ENCODE results near the gene BICRA. TPM values are rescaled to one million over a fixed set of nuclear protein-coding genes. Genes with fewer than 3 reads are reported as not detected.
A peak's percentile ranks its signal among the peaks of the same experiment; 100 is the strongest.
"Not testable (repeated sequence)": the region's sequence is repeated elsewhere in the genome, so short reads cannot be mapped to it uniquely, and the experiment has no call there.

BICRA gene
- total RNA-seq, 1 experiment from 2014 or later = 14.4 TPM

DNA sequence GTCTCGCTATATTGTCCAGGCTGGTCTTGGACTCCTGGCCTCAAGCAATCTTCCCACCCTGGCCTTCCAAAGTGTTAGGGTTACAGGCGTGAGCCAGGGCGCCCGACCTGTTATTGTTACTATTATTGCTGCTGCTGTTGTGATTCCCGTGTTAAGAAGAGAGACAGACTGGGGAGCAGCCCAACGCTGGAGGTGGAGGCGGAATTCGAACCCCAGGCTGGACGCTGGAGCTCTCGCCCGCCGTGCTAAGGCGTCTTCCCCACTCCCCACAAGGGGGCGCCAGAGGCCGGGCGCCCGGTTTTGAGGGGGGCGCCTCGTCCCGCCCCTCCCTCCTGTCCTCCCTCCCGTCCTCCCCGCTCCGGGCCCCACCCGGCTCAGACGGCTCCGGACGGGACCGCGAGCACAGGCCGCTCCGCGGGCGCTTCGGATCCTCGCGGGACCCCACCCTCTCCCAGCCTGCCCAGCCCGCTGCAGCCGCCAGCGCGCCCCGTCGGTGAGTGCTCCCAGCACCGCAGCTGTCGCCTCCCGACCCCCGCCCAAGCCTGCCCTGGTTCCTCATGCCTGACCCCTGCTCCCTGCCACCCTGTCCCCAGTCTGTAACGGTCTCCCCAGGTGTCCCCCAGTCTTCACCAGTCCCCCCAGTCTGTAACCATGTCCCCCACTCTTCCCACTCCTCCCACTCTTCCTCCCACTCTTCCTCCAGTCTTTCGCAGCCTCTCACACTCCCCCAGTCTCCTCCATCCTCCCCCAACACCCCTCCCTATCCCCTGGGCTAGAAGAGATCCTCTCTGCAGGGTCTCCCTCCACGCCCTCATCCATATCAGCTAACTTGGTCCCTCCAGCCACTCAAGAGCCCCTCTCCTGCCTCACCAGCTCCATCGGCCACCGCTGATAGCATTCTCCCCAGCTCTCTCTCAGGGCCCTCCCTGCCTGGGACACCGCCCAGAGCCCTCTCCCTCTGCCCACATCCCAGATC lies 104.4 kb downstream of the BICRA start, which contains the start of gene EHD2:
Gene EHD2 (plus strand): TSS at position 377 of the 976 bp plus-strand sequence. CDS start 3,191 bp downstream, outside the sequence.
- Histone ChIP-seq H3K9me2 (ENCODE audit: insufficient read depth) (no peaks in the 10 kb centered on the region), H3K4me3 (no peak within 1 kb of the TSS), H3K9me3 (ENCODE audit: insufficient read depth, low read depth) (no peaks in the 10 kb centered on the region), H3F3A (ENCODE audit: insufficient read depth, low read depth) (peaks cover 12% of the 10 kb centered on the region; the same call in 1 of the 2 replicates), H3K27me3 (ENCODE audit: insufficient read depth, low read depth) (no peaks in the 10 kb centered on the region), H3K79me2 (ENCODE audit: low read depth) (no peaks in the 10 kb centered on the region), H3K4me2 (0 out of 2 replicates have a peak within 1 kb of the TSS, but pooled peaks have one; percentile 15), H3K4me1 (replicated peaks; ENCODE audit: insufficient read depth) (0 out of 2 replicates have a peak, but pooled peaks cover 5% of the 10 kb centered on the region), H3K36me3 (ENCODE audit: low read depth) (no peaks in the 10 kb centered on the region), H4K20me1 (ENCODE audit: insufficient read depth) (no peaks in the 10 kb centered on the region), H3K27ac (no peak within 1 kb of the TSS), H2AFZ (no peak within 1 kb of the TSS)
- no TSS peak for BruUV-seq (replicated peaks)
- POLR2A ChIA-PET (ENCODE audit: unreplicated experiment) = interaction anchor here (0.5 kb wide), 1 partner anchor 97 kb away, joined by 5 read pairs; no protein-coding TSS in a partner anchor
- peak in 1 of 2 experiments; percentile 73 for DNase-seq
- CTCF ChIA-PET = interaction anchor here (0.5 to 1.0 kb wide), 9 partner anchors 27 to 1598 kb away, joined by 3 to 26 read pairs (median 4); partner anchors contain the start of genes DHX34 and NOP53
- no peak for TF ChIP-seq EZH2 (IDR thresholded peaks at IDR 0.05; ENCODE audit: low read depth)
- TF ChIP-seq CTCF (conservative IDR thresholded peaks at IDR 0.05) = peak; percentile 94
- intact Hi-C loops (cut with micrococcal nuclease; ENCODE audit: unreplicated experiment) = loop anchor here (1.0 kb wide), 3 partner anchors 16 to 150 kb away; no protein-coding TSS in a partner anchor

GRCh38 chr19:47714339-47714738 lies 105.4 kb downstream of the BICRA start:
- Histone ChIP-seq H3K4me2 (no peak overlapping the region), H3K9me2 (ENCODE audit: insufficient read depth) (no peaks in the 10 kb centered on the region), H3K4me1 (replicated peaks; ENCODE audit: insufficient read depth) (0 out of 2 replicates have a peak, but pooled peaks cover 5% of the 10 kb centered on the region), H3K27ac (no peak overlapping the region), H3K9me3 (ENCODE audit: insufficient read depth, low read depth) (no peaks in the 10 kb centered on the region), H3K4me3 (no peak overlapping the region), H2AFZ (no peak overlapping the region), H3K36me3 (ENCODE audit: low read depth) (no peaks in the 10 kb centered on the region), H4K20me1 (ENCODE audit: insufficient read depth) (no peaks in the 10 kb centered on the region), H3K79me2 (ENCODE audit: low read depth) (no peaks in the 10 kb centered on the region), H3K27me3 (ENCODE audit: insufficient read depth, low read depth) (no peaks in the 10 kb centered on the region), H3F3A (ENCODE audit: insufficient read depth, low read depth) (peaks cover 12% of the 10 kb centered on the region; the same call in 1 of the 2 replicates)
- ChIA-PET CTCF (interaction anchor here (0.5 to 1.0 kb wide), 3 partner anchors 31 to 1599 kb away, joined by 4 to 26 read pairs (median 7); partner anchors contain the start of gene NOP53), POLR2A (ENCODE audit: unreplicated experiment) (no interaction called here)
- DNase-seq = no peak
- intact Hi-C loops (cut with micrococcal nuclease; ENCODE audit: unreplicated experiment) = no loop called here
- TSS peak; percentile 66 for BruUV-seq (replicated peaks)
- TF ChIP-seq EZH2 (IDR thresholded peaks at IDR 0.05; ENCODE audit: low read depth) (no peak), CTCF (conservative IDR thresholded peaks at IDR 0.05) (no peak)

DNA sequence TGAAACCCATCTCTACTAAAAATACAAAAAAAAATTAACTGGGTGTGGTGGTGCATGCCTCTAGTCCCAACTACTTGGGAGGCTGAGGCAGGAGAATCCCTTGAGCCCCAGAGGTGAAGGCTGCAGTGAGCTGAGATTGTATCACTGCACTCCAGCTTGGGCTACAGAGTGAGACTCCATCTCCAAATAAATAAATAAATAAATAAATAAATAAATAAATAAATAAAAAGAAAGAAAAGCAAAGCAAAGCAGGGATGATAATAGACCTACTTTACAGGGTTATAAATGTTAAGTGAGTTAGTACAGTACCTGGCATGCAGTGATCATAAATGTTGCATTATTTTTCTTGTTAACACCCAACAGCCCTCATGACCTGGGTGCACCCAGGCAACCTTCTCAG lies 105.9 kb downstream of the BICRA start:
- H3K4me1 ChIP-seq (replicated peaks; ENCODE audit: insufficient read depth); BruUV-seq (replicated peaks); POLR2A ChIA-PET (ENCODE audit: unreplicated experiment); H3K9me2 ChIP-seq (ENCODE audit: insufficient read depth); H3K4me2 ChIP-seq; H3K4me3 ChIP-seq; intact Hi-C loops (cut with micrococcal nuclease; ENCODE audit: unreplicated experiment); H3K27ac ChIP-seq; H3K27me3 ChIP-seq (ENCODE audit: insufficient read depth, low read depth); H2AFZ ChIP-seq; H3K36me3 ChIP-seq (ENCODE audit: low read depth); H4K20me1 ChIP-seq (ENCODE audit: insufficient read depth); DNase-seq; H3K79me2 ChIP-seq (ENCODE audit: low read depth); H3K9me3 ChIP-seq (ENCODE audit: insufficient read depth, low read depth): not testable (repeated sequence)
- H3F3A ChIP-seq (ENCODE audit: insufficient read depth, low read depth) = peaks cover 12% of the 10 kb centered on the region; the same call in 1 of the 2 replicates
- CTCF ChIA-PET = interaction anchor here (0.6 kb wide), 2 partner anchors 9 to 232 kb away, joined by 3 to 5 read pairs; no protein-coding TSS in a partner anchor
